22Rv1 (cell line): ENCODE data around the gene TMEM120A.

Experiments used
- CTCF ChIP-seq: fragments of 450-650 bp; IDR thresholded peaks from 2 replicates; pipeline ENCODE4 v1.5.1; 2017; ENCODE audit warnings: mild to moderate bottlenecking
- ZFX ChIP-seq: fragments of 450-650 bp; IDR thresholded peaks from 2 replicates; pipeline ENCODE4 v1.6.1; 2017; ENCODE audit warnings: antibody characterized with exemption, borderline replicate concordance

- TF ChIP-seq CTCF: peak; percentile 36
- TF ChIP-seq ZFX: no peak
Observed at GRCh38 chr7:75961218-75961617, 33.2 kb downstream of the TMEM120A start.
